Measurements from ENCODE around the gene ENPEP.

ENPEP gene

DNA sequence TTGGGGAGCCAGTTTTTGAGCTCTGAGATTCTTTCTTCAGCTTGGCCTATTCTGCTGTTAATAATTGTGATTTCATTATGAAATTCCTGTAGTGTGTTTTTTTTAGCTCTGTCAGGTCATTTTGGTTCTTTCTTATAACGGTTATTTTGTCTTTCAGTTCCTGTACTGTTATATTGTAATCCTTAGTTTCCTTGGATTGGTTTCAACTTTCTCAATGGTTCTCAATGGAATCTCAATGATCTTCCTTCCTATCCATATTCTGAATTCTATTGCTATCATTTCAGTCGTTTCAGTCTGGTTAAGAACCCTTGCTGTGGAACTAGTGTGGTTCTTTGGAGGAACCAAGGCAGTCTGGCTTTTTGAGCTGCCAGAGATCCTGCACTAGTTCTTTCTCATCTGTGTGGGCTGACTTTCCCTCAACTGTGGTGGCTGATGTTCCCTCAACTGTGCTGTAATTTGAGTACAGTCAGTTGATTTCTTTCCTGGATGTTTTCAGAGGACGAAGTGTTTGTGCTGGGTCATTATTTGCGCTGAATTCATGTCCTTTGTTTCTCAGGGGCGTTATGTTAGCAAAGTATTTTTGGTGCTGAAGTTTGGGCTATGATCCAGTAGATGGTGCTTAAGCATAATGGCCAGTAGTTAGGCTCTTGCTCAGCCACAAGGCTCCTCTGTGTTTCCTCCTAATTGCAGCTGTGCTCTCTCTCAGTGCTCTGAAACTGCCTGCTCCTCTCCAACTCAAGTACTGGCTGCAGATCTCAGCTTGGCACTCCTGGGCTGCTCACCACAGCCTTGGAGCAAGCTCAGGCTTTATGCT, 27.5 kb downstream of the ENPEP start:
- H3K27ac Mint-ChIP-seq = no peak overlapping the region

DNA sequence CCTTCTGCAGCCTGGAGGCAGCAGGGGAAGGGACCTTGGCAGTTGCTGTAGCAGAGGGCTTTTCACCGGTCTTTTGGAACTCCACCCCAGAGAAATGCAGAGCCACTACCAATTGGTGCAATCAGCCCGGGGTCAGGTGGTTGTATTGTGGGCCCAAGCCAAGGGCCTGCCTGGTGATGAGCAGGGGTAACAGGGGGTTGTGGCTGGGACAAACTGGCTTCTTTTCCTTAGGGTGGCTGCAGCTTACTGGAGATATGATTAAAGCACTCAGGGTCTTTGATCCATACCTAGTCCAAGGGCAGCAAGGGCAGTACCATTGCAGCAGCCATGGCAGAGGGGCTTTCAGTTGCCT, 28.1 kb downstream of the ENPEP start:
- ATAC-seq = no peak
- Mint-ChIP-seq H3K27me3 (peaks cover 9% of the 10 kb centered on the region), H3K27ac (no peak overlapping the region), H3K4me1 (no peaks in the 10 kb centered on the region), H3K4me3 (no peak overlapping the region), H3K9me3 (no peaks in the 10 kb centered on the region)
- DNase-seq = no peak

More for the DNA sequence above, 27.5 kb downstream of the ENPEP start:
- Mint-ChIP-seq H3K9me3 (no peaks in the 10 kb centered on the region), H3K27me3 (peaks cover 13% of the 10 kb centered on the region), H3K4me1 (no peaks in the 10 kb centered on the region), H3K4me3 (no peak overlapping the region)
- ATAC-seq = no peak
- DNase-seq = no peak

GRCh38 chr4:110505440-110505839, 29.5 kb downstream of the ENPEP start:
- H3K27ac Mint-ChIP-seq = no peak overlapping the region
- DNase-seq (no peak), ATAC-seq (no peak)
- no peak overlapping the region for H3K4me3 Mint-ChIP-seq
- peaks cover 7% of the 10 kb centered on the region for H3K27me3 Mint-ChIP-seq
- no peaks in the 10 kb centered on the region for H3K9me3 Mint-ChIP-seq
- no peaks in the 10 kb centered on the region for H3K4me1 Mint-ChIP-seq

DNA sequence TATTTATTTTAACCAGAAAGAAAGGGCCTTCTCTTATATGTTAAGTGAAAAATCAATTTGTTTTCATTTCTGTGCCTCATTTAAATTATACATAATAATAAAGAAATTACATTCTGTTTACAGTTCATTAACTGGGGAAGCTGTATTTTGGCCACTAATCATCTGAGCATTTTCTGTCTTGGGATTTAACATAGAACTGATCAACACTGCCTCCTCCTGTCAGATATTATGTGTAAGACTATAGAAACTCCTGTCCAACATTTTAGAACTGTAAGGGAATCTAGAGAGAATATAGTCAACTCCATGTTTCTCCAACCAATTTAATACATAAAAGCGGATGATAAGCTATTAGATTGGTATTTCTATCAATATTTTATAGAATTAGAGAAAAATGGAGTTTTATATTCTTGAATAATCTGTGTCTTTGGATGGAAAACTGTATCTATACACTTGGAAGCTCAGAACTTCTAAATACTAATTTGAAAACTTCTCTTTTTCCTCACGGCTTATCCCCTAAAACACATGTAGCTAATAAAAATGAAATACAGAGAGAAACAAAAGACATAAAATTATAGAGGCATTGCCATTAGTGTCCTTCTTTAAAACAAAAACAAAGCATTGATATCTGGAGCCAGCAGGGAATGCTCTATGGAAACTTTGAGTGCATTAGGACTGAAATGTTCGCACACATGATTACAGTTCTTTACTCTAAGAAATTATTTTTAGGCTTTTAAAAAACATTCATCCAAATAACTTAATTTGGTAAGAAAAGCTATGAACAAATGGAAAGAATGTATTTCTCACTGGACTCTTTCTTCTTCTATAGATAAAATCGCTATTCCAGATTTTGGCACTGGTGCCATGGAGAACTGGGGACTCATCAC, 33.1 kb downstream of the ENPEP start:
- DNase-seq (no peak), ATAC-seq (no peak)
- Mint-ChIP-seq H3K4me1 (no peaks in the 10 kb centered on the region), H3K9me3 (no peaks in the 10 kb centered on the region), H3K27ac (no peak overlapping the region), H3K27me3 (no peaks in the 10 kb centered on the region), H3K4me3 (no peak overlapping the region)

- peaks cover 3% of the 10 kb centered on the region for H3K4me1 Mint-ChIP-seq
- ATAC-seq (no peak), DNase-seq (no peak)
- no peak overlapping the region for H3K4me3 Mint-ChIP-seq
- H3K9me3 Mint-ChIP-seq = no peaks in the 10 kb centered on the region
- H3K27ac Mint-ChIP-seq = peak overlapping the region in 1 of 2 donors; percentile 55
- H3K27me3 Mint-ChIP-seq = no peaks in the 10 kb centered on the region
These were observed 34.3 kb downstream of the ENPEP start for GRCh38 chr4:110510277-110510676.

DNA sequence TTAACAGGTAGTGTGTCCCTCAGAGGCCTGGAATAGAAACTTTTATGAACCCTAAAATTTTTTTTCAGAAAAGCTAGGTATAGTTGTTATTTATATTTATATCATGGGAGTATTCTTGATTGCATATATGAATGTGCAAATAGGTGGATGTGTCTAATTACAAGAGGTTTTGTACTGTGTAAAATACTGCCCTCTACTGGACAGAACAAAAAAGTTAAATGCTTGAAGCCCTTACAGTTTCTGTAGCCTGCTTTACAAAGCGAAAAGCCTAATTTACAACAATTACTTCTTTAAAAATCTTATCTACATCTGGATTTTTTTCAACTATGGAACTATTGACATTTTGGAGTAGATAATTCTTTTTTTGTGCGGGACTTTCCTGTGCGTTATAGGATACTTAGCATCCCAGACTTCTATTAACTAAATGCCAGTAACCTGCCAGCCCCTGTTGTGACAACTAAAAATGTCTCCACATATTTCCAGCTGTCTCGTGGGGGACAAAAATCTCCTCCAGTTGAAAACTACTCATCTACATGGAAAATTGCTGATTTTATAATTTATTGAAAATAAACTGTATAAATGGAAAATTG, 35.1 kb downstream of the ENPEP start:
- H3K9me3 Mint-ChIP-seq = no peaks in the 10 kb centered on the region
- ATAC-seq (peak; percentile 56), DNase-seq (no peak)
- H3K27ac Mint-ChIP-seq = no peak overlapping the region
- H3K4me1 Mint-ChIP-seq = peaks cover 11% of the 10 kb centered on the region
- H3K27me3 Mint-ChIP-seq = no peaks in the 10 kb centered on the region
- H3K4me3 Mint-ChIP-seq = no peak overlapping the region

- Mint-ChIP-seq H3K9me3 (no peaks in the 10 kb centered on the region), H3K27ac (no peak overlapping the region), H3K27me3 (no peaks in the 10 kb centered on the region), H3K4me1 (peaks cover 21% of the 10 kb centered on the region), H3K4me3 (no peak overlapping the region)
- ATAC-seq (no peak), DNase-seq (no peak)
These were observed 36.9 kb downstream of the ENPEP start for GRCh38 chr4:110512901-110513300.

- H3K27ac Mint-ChIP-seq = no peak overlapping the region
- DNase-seq (no peak), ATAC-seq (no peak)
These were observed 39.0 kb downstream of the ENPEP start for GRCh38 chr4:110514889-110515479.

GRCh38 chr4:110515676-110516075, 39.7 kb downstream of the ENPEP start:
- peak overlapping the region; percentile 76 to 94 for H3K27ac Mint-ChIP-seq
- H3K9me3 Mint-ChIP-seq = no peaks in the 10 kb centered on the region
- H3K4me3 Mint-ChIP-seq = peak overlapping the region; percentile 95
- H3K4me1 Mint-ChIP-seq = peaks cover 25% of the 10 kb centered on the region
- ATAC-seq (peak; percentile 46), DNase-seq (no peak)
- peaks cover 4% of the 10 kb centered on the region for H3K27me3 Mint-ChIP-seq

More at GRCh38 chr4:110514889-110515479, 39.0 kb downstream of the ENPEP start:
- Mint-ChIP-seq H3K27me3 (no peaks in the 10 kb centered on the region), H3K4me3 (peak overlapping the region in 1 of 2 donors; percentile 95), H3K9me3 (no peaks in the 10 kb centered on the region), H3K4me1 (peaks cover 25% of the 10 kb centered on the region)

GRCh38 chr4:110516106-110516922, 40.4 kb downstream of the ENPEP start:
- peak overlapping the region; percentile 95 for H3K4me3 Mint-ChIP-seq
- DNase-seq (peak; percentile 52 to 60), ATAC-seq (peak; percentile 84)
- H3K4me1 Mint-ChIP-seq = peaks cover 25% of the 10 kb centered on the region
- H3K27me3 Mint-ChIP-seq = peaks cover 10% of the 10 kb centered on the region
- H3K9me3 Mint-ChIP-seq = no peaks in the 10 kb centered on the region
- peak overlapping the region; percentile 84 to 94 for H3K27ac Mint-ChIP-seq

DNA sequence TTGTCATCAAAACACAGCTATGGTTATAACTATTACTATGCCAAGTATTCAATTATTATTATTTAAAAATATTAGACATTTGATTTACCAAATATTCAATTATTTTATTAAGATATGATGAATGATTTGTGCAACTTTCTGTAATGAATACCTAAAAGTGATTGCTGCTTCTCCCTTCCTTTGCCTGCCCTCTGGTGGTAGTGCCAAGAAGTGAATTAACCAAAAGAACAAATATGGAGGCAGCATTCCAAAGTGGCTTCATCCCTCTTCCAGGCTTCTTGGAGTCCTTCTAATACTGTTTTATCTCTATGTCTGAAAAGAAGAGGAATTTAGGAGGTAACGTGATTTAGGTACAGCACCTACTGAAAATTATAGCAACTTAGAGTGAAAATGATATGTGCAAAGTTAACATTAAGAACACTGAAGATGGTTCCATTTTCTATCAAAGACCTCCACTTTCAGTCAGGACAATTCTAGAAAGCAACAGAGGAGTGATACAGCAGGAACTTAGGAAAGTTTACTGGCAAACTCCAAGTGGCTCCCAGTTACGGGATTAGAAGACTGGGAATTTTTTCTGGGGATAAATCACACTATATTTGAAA, 43.0 kb downstream of the ENPEP start:
- ATAC-seq (no peak), DNase-seq (no peak)
- Mint-ChIP-seq H3K27me3 (peaks cover 22% of the 10 kb centered on the region), H3K27ac (no peak overlapping the region), H3K9me3 (no peaks in the 10 kb centered on the region), H3K4me3 (no peak overlapping the region), H3K4me1 (peaks cover 25% of the 10 kb centered on the region)

GRCh38 chr4:110520886-110521285, 44.9 kb downstream of the ENPEP start:
- ATAC-seq = no peak
- H3K4me1 Mint-ChIP-seq = peaks cover 15% of the 10 kb centered on the region
- H3K27ac Mint-ChIP-seq = no peak overlapping the region
- no peak overlapping the region for H3K4me3 Mint-ChIP-seq
- H3K27me3 Mint-ChIP-seq = peaks cover 26% of the 10 kb centered on the region
- no peaks in the 10 kb centered on the region for H3K9me3 Mint-ChIP-seq
- DNase-seq = no peak

DNA sequence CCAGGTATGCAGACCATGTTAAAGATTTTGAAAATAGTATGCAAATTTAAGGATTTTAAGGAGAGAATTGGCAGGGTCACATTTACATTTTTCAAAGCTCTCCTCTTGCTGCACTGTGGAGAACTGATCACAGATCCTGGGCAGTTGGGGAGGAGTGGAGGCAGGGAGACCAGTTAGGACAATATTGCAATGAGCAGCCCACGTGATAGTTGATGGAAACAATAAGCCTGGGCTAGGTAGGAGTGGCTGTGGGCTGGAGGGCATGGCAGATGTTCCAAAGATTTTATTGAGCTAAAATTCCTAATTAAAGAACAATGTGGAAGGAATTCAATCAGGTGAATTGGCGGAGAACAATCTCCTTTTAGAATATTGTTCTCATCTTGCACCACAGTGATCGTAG, 50.6 kb downstream of the ENPEP start:
- Mint-ChIP-seq H3K9me3 (no peaks in the 10 kb centered on the region), H3K4me1 (peaks cover 18% of the 10 kb centered on the region), H3K27ac (peak overlapping the region in 1 of 2 donors; percentile 23), H3K4me3 (peak overlapping the region in 1 of 2 donors; percentile 25), H3K27me3 (peaks cover 23% of the 10 kb centered on the region)
- ATAC-seq (no peak), DNase-seq (no peak)

DNA sequence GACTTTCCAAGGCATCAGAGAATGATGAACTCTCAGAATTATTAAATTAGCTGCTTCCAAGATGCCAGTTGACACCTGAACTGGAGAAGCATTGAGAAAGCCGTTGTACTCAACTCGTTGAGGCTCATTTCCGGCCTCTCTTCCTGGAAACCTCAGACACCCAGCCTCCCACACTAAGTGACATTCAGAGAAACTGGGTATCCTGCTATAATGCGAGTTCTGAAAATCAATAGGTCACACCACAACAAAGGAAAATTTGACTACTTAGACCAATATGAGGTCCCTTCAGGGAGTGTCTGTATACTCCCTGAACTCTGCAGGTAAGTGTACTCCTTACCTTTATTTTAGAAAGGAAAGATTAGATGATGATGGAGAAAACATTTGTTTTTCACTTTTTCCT, 51.2 kb downstream of the ENPEP start:
- Mint-ChIP-seq H3K27ac (no peak overlapping the region), H3K9me3 (no peaks in the 10 kb centered on the region), H3K4me3 (no peak overlapping the region), H3K27me3 (peaks cover 18% of the 10 kb centered on the region), H3K4me1 (peaks cover 18% of the 10 kb centered on the region)
- DNase-seq (peak; percentile 15 to 21), ATAC-seq (peak; percentile 84)
